ENCODE measurements around the gene EVC.

- TF ChIP-seq SP1 (IDR thresholded peaks at IDR 0.05) (no peak), LEF1 (IDR thresholded peaks at IDR 0.05; ENCODE audit: borderline replicate concordance) (no peak), HDGF (IDR thresholded peaks at IDR 0.05; ENCODE audit: borderline replicate concordance) (no peak), FOXM1 (IDR thresholded peaks at IDR 0.05; ENCODE audit: borderline replicate concordance) (no peak), ZNF384 (IDR thresholded peaks at IDR 0.05) (no peak), SUZ12 (IDR thresholded peaks at IDR 0.05) (no peak), ELF4 (IDR thresholded peaks at IDR 0.05) (no peak)
Observed at GRCh38 chr4:5798462-5798861, 87.5 kb downstream of the EVC start.
